WERI-Rb-1 (cell line): ENCODE measurements around the gene SOCS7.

Source experiments
- DNase-seq: peaks from one replicate; pipeline ENCODE4 v3.0.0-alpha.2; 2020
- H3K27ac ChIP-seq: fragments of 250-450 bp; sonication (Bioruptor Pico); 2 replicates; pipeline ENCODE4 v1.5.1; 2020; ENCODE audit warnings: mild to moderate bottlenecking, moderate library complexity
- H3K27me3 ChIP-seq: fragments of 250-450 bp; sonication (Bioruptor Pico); 2 replicates; pipeline ENCODE4 v1.5.1; 2021; ENCODE audit warnings: mild to moderate bottlenecking, low read depth, moderate library complexity; ENCODE audit not compliant: insufficient read depth, severe bottlenecking
- H3K36me3 ChIP-seq: fragments of 250-450 bp; sonication (Bioruptor Pico); 2 replicates; pipeline ENCODE4 v1.5.1; 2020; ENCODE audit warnings: mild to moderate bottlenecking, moderate library complexity
- H3K4me3 ChIP-seq: 2 replicates; pipeline ENCODE4 v1.5.1; 2011; ENCODE audit warnings: low read depth, mild to moderate bottlenecking, control low read depth, low read length
- H3K9me3 ChIP-seq: fragments of 250-450 bp; sonication (Bioruptor Pico); 2 replicates; pipeline ENCODE4 v1.5.1; 2021; ENCODE audit warnings: mild to moderate bottlenecking, moderate library complexity; ENCODE audit not compliant: severe bottlenecking
- TF ChIP-seq, protein P1 (sequence below): IDR thresholded peaks from 2 replicates; pipeline ENCODE4 v1.5.1; 2011; ENCODE audit warnings: low read depth, mild to moderate bottlenecking, control low read depth, inconsistent platforms, low read length

SOCS7 gene

DNA sequence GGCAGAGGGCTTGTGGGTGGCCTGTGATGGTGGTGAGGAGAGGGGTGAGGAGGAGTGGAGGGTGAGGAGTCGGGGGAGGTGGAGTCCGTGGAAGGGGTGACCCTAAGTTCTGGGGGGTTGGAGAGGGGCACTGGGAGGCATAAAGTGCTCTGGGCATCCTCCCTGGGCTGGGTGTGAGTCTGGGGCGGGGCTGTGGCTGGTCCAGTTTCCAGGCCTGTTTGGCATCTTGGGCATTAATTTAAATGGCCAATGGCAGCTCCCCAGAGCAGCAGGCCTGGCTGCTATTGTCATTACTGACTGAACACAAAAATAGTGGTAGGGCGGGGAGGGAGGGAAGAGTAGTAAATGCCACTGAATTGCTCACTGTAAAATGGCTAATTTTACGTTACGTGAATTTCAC, 68.9 kb downstream of the SOCS7 start:
- no peak for DNase-seq
- TF ChIP-seq, protein P1, sequence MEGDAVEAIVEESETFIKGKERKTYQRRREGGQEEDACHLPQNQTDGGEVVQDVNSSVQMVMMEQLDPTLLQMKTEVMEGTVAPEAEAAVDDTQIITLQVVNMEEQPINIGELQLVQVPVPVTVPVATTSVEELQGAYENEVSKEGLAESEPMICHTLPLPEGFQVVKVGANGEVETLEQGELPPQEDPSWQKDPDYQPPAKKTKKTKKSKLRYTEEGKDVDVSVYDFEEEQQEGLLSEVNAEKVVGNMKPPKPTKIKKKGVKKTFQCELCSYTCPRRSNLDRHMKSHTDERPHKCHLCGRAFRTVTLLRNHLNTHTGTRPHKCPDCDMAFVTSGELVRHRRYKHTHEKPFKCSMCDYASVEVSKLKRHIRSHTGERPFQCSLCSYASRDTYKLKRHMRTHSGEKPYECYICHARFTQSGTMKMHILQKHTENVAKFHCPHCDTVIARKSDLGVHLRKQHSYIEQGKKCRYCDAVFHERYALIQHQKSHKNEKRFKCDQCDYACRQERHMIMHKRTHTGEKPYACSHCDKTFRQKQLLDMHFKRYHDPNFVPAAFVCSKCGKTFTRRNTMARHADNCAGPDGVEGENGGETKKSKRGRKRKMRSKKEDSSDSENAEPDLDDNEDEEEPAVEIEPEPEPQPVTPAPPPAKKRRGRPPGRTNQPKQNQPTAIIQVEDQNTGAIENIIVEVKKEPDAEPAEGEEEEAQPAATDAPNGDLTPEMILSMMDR, result no peak
- Histone ChIP-seq H3K4me3 (no peak overlapping the region), H3K27me3 (no peaks in the 10 kb centered on the region), H3K9me3 (no peaks in the 10 kb centered on the region), H3K27ac (no peak overlapping the region), H3K36me3 (no peaks in the 10 kb centered on the region)

DNA sequence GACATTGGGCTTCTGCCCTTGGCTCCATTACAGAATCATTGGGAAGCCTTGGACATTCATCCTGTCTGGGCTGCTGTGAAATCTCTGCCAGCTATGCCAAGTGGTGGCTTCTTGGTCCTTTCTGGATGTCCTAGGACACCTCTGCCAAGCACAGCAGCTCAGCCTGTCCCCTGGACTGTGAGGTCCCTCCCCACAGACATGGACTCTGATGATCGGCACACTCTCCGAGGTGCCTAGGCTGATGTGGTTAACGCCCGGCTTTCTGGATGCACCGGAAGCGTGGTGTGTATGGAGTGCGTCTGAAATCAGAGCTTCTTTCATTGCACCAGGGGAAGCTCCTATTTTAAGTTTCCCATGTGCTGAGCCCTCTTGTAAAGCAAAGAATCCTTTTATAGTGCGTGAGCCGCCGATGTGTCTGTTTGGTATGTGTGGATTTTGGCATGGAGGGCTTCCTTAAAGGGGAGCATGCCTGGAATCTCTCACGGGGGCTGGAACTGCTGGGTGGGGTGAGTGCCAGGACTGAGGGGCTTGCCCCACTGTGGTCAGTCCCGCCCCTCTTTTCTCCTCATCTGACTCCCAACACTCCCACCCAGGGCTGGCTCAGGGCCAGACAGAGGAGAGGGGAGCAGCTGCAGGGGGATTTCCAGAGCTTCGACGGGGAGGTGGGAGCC, 69.7 kb downstream of the SOCS7 start:
- Histone ChIP-seq H3K27ac (no peak overlapping the region), H3K9me3 (no peaks in the 10 kb centered on the region), H3K4me3 (no peak overlapping the region), H3K27me3 (no peaks in the 10 kb centered on the region), H3K36me3 (no peaks in the 10 kb centered on the region)
- TF ChIP-seq, protein P1, result no peak
- DNase-seq, result peak; percentile 55

DNA sequence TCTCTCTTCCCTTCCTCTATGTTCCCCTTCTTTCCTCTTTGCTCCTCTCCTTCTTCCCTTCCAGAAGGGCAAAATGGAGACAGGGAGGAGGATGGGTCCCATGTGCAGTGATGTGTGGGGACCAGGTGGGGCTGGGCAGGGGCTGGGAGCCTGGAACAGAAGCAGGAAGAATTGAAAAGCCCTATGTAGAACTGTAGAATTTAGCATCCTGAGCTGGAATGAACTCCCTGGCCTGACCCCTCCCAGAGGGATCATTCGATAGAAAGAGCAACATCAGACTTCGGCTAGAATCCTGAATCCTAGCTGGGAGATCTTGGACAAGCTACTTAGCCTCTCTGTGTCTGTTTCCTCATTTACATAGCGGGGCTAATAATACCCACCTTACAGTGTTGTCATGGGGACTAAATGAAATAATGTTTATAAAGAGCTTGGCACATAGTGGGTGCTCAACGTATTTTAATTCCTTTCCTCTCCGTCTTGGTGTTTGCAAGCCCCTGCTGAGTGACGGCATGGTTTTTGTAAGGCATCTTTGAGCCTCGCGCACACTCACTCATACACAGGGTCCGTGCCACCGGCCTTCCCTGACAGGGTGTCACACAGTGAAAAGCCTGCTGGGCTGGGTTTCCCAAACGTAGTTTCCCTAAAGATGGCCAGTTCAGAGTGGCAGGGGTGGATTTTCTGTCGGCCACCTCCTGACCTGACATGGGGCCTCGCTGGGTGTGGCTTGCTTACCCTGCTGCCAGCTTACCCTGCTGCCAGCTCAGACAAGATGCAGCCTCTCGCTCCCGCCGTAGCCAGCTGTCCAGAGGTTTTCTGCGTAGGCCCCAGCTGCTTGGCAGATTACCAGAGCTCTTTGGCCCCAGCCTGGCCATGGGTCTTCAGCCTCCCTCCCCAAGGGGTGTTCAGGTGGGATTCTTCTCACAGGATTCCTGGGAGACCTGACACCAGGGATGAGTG, 70.5 kb downstream of the SOCS7 start:
- no peak for DNase-seq
- TF ChIP-seq, protein P1, result no peak
- Histone ChIP-seq H3K4me3 (no peak overlapping the region), H3K27ac (no peak overlapping the region), H3K9me3 (no peaks in the 10 kb centered on the region), H3K27me3 (no peaks in the 10 kb centered on the region), H3K36me3 (no peaks in the 10 kb centered on the region)

DNA sequence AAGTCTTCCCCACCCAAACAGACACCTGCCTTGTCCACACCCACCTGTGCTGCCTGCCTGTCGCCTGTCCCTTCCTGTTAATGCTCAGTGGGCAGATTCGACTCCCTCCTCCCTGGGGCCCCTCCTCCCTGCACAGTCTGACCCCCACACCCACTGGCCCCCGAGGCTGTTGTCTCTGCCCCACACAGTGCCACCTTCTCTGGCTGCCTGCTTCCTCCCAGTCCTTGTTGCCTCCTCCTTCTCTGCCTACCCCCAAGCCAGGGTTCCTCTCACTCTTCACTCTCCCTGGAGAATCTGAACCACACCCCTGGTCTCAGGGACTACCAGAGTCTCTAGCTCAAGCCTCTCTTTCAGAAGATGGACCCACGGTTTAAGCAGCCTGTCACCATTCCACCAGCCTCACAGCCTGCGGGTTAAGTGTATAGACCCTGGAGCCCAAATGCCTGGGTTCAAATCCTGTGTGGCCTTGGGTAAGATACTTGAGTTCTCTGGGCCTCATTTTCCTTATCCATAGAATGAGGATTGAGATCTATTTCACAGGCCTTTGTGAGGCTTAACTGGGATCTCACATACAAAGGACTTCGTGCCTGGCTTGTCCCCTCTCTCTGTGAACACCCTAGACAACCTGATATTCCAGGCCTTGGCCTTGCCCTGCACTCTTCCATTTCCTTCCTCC, 72.8 kb downstream of the SOCS7 start:
- Histone ChIP-seq H3K27ac (no peak overlapping the region), H3K27me3 (no peaks in the 10 kb centered on the region), H3K9me3 (no peaks in the 10 kb centered on the region), H3K36me3 (no peaks in the 10 kb centered on the region), H3K4me3 (no peak overlapping the region)
- no peak for DNase-seq
- TF ChIP-seq, protein P1, result no peak

DNA sequence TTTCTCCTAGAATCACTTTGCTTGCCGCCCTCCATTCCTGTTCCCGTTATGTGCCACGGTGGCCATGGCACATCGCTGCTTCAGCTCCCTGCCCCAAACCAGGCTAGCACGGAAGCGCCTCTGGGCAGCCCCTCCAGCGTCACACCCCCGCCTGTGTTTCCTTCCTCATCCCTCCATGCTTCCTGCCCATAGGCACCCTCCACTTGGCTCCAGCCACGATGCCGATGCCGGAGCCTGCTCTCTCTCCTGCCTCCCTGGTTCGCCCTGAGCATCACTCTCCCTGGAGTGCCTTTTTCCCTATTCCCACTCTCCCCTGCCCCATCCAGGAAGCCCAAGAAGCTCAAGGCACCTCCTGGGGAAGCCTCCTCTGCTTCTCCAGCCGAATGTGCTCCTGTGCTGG, 73.4 kb downstream of the SOCS7 start:
- no peak overlapping the region for H3K4me3 ChIP-seq
- no peak for DNase-seq
- no peaks in the 10 kb centered on the region for H3K27me3 ChIP-seq
- H3K27ac ChIP-seq, result no peak overlapping the region
- H3K9me3 ChIP-seq, result no peaks in the 10 kb centered on the region
- TF ChIP-seq, protein P1, result no peak
- H3K36me3 ChIP-seq, result no peaks in the 10 kb centered on the region
